DND-41 (cell line): ENCODE results near the gene TCF7L2.

ENCODE experiments used
- CTCF ChIP-seq: IDR thresholded peaks from 2 replicates; pipeline ENCODE4 v1.5.1; 2012; ENCODE audit warnings: borderline replicate concordance, low read length, moderate library complexity, mild to moderate bottlenecking; ENCODE audit not compliant: poor library complexity, severe bottlenecking; ENCODE audit errors: extremely low read depth
- EZH2 ChIP-seq: IDR thresholded peaks from 3 replicates; pipeline ENCODE4 v1.6.1; 2012; ENCODE audit warnings: borderline replicate concordance, low read depth, mild to moderate bottlenecking, moderate library complexity, low read length, inconsistent platforms; ENCODE audit not compliant: severe bottlenecking

GRCh38 chr10:112914288-112914952 lies 35.6 kb upstream of the TCF7L2 start:
- TF ChIP-seq CTCF, result no peak
- no peak for TF ChIP-seq EZH2
